ENCODE results near the gene GTF2I.
"Not testable (repeated sequence)": the region's sequence is repeated elsewhere in the genome, so short reads cannot be mapped to it uniquely, and the experiment has no call there.

The GTF2I gene

GRCh38 chr7:74656837-74657691, 454 bp upstream of the GTF2I start:
- peak; percentile 97 for DNase-seq (ENCODE audit: low spot score)

DNA sequence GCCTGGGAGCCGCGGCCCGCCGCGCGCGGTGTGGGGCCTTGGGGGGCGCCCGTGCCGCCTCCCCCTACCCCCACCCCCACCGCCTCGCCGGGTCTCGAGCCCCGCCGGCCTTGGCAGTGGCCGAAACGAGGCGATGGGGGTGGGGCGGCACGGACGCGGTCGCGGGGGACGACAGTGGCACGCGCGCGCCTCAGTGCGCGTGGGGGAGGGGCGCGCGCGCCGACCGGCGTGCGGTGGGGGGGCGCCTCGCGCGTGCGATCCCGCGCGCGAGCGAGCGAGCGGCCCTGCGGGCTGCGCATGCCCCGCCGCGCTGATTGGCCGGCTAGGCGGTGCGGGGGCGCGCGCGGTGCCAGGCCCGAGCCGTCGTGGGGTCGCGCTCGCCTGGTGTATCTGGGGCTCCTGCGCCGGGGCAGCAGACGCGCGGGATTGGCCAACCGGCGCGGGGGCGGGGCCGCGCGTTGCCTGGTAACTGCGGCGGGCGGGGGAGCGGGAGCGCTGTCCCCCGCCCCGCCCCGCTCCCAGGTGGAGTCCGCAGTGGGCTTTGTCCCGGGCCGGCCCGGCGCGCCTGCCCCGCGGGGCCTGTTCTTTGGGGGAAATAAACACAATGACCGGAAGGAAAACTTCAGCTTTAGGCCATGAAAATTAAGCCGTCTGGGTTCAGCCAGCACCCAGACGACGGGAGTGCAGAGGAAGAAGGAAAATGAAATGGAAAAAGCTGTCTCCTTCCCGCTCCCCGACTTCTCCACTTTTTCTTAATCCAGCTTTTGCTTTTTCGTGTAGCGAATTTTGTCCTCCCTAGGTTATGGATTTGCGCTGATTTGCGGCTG, 873 bp downstream of the GTF2I start:
- DNase-seq (ENCODE audit: low spot score), result peak; percentile 98

- DNase-seq (ENCODE audit: low spot score), result not testable (repeated sequence)
Measured at GRCh38 chr7:74660202-74660601, 2.7 kb downstream of the GTF2I start.

DNA sequence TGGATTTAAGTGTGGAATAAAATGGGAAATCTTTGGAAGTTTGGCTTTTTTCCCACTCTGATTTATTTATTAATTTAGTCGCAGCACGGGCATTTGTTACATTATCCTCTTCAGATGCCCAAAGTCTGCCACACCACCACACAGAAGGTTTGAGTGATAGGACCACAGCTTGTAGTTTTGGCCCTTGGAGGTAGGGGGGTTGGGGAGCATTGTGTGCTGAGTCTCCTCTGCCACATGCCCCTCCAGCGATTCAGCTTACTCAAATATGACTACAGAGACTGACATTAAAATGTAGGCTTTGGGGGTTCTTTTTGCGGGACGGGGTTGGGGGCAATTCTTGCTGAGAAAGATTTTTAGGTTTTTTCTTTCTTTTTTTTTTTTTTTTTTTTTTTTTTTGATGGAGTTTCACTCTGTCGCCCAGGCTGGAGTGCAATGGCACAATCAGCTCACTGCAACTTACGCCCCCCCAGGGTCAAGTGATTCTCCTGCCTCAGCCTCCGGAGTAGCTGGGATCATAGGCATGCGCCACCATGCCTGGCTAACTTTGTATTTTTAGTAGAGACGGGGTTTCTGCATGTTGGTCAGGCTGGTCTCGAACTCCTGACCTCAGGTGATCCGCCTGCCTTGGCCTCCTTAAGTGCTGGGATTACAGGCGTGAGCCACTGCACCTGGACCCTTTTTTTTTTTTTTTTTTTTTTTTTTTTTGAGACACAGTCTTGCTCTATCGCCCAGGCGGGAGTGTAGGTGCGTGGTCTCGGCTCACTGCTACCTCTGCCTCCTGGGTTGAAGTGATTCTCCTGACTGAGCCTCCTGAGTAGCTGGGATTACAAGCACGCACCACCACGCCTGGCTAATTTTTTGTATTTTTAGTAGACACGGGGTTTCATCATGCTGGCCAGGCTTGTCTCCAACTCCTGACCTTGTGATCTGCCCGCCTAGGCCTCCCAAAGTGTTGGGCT, 4.6 kb downstream of the GTF2I start:
- DNase-seq (ENCODE audit: low spot score), result peak; percentile 14

- DNase-seq (ENCODE audit: low spot score), result no peak
Measured at GRCh38 chr7:74665296-74665938, 7.9 kb downstream of the GTF2I start.

DNA sequence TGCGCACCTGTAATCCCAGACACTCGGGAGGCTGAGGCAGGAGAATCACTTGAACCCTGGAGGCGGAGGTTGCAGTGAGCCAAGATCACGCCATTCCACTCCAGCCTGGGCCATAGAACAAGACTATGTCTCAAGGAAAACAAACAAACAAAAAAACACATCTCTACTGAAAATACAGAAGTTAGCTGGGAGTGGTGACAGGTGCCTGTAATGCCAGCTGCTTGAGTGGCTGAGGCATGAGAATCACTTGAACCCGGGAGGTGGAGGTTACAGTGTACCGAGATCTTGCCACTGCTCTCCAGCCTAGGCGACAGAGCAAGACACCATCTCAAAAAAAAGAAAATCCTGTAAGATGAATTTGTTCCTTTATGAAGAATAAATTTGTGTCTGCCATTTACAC, 9.5 kb downstream of the GTF2I start:
- not testable (repeated sequence) for DNase-seq (ENCODE audit: low spot score)

DNA sequence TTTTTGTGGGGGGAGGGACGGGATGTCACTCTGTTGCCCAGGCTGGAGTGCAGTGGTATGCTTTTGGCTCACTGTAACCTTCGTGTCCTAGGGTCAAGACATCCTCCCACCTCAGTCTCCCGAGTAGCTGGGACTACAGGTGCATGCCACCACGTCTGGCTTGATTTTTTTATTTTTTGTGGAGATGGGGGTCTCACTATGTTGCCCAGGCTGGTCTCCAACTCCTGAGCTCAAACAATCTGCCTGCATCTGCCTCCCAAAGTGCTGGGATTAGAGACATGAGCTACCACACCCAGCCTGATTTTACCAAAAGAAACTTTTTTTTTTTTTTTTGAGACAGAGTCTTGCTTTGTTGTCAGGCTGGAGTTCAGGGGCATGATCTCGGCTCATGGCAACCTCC, 10.0 kb downstream of the GTF2I start:
- DNase-seq (ENCODE audit: low spot score), result not testable (repeated sequence)

- DNase-seq (ENCODE audit: low spot score), result no peak
Measured at GRCh38 chr7:74671602-74672001, 14.1 kb downstream of the GTF2I start.

GRCh38 chr7:74672343-74672915, 14.9 kb downstream of the GTF2I start:
- no peak for DNase-seq (ENCODE audit: low spot score)

GRCh38 chr7:74674166-74674565, 16.6 kb downstream of the GTF2I start:
- DNase-seq (ENCODE audit: low spot score), result no peak

- no peak for DNase-seq (ENCODE audit: low spot score)
Measured at GRCh38 chr7:74682829-74683228, 25.3 kb downstream of the GTF2I start.

- DNase-seq (ENCODE audit: low spot score), result no peak
Measured at GRCh38 chr7:74683799-74684198, 26.3 kb downstream of the GTF2I start.

DNA sequence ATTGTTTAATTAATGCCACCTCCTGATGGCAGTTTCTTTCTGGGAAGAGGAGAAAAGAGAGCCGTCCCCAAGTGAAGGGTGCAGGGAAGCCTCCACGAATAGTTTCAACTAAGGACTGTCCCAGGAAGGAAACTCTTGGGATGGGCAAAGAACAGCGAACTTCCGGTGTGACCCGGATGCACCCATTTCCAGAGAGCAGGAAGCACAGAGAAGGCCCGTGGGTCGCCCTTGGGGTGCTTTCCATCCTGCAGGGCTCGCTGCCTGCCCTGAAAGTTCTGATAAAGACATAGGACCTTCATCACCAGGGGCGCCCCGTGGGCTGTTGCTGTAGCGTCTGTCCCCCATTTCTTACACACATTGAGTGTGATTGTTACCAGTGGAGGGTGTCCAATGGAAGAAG, 27.0 kb downstream of the GTF2I start:
- DNase-seq (ENCODE audit: low spot score), result no peak

DNA sequence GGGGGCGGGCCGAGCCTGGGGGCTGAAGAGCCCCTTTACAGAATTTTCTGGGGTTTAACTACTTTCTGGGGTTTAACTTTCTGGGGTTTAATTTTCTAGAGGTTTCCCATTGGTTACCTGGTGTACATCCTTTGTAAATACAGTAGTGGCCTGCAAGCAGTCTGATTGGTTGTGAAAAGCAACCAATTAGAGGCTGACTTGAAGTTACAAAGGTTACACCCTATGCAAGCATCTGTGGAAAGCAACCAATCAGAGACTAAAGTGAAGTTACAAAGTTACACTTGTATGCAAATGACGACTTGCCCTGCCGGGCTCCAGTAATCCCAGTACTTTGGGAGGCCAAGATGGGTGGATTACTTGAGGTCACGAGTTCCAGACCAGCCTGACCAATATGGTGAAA, 27.4 kb downstream of the GTF2I start:
- DNase-seq (ENCODE audit: low spot score), result no peak

DNA sequence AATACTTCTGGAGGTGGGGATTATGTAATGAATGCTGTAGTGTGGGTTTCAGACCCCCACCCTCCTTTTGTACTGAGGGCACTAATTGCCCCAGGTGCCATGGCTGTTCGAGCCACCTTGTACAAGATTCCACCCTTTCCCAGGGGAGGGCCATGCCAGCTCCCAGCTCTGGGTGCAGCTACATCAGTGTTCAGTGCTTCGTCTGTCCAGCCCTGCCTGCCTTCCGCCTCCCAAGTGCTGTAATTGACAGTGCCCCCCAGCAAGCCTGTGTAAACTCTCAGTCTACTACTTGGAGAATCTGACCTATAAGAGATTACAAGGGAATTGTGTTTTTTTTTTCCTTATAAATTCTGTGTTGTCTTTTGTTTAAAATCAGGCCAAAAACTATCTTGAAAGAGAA, 33.0 kb downstream of the GTF2I start:
- DNase-seq (ENCODE audit: low spot score), result no peak

DNA sequence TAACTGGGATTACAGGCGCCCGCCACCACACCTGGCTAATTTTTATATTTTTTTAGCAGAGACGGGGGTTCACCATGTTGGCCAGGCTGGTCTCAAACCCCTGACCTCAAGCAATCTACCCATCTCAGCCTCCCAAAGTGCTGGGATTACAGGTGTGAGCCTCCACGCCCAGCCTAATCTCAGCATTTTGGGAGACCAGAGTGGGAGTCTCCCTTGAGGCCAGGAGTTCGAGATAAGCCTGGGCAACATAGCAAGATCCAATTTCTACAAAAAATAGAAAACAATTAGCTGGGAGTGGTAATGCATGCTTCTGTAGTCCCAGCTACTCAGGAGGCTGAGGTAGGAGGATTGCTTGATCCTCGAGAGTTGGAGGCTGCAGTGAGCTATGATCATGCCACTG, 46.9 kb downstream of the GTF2I start:
- not testable (repeated sequence) for DNase-seq (ENCODE audit: low spot score)

DNA sequence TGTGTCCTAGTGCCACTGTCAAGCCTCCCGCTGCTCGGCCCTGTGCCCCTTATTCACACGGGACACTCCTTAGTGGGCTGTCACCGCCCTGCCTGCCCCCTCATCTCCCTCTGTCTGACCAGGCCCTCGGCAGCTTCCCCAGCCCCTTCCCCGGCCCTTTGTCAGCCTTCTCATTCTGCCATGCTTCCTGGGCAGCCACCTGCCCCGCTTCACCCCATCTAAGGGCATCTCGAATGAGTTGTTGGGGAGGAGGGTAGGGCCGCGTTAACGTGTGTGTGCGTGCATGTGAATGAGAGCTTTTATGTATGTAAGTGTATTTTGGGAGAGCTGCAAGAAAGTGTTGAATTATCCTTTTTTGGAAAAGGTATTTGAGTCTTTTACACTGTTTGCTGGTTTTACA, 49.7 kb downstream of the GTF2I start:
- DNase-seq (ENCODE audit: low spot score), result no peak

- DNase-seq (ENCODE audit: low spot score), result no peak
Measured at GRCh38 chr7:74708569-74709275, 51.2 kb downstream of the GTF2I start.

- DNase-seq (ENCODE audit: low spot score), result peak; percentile 12
Measured at GRCh38 chr7:74709880-74710671, 52.6 kb downstream of the GTF2I start.

DNA sequence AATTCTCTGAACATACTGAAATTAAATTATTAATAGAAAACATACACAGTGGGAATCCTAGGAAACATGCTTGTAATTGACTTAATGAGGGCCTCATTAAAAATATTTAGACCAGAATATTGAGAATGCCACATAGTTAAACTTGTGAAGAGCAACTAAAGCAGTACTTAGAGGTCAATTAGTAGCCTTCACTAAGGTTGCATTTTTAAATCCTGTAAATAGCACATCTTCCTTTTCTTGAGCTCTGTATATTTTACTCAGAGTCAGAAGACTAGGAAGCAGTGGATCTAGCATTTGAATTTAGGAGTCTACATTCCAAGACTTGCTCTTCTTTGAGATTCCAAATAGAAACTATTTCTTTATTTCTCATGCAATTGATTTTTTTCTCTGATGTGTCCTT, 56.0 kb downstream of the GTF2I start:
- DNase-seq (ENCODE audit: low spot score), result no peak

All from AG08396 (cell line).